Fibroblast of lung (primary cell): ENCODE measurements around the gene DNMBP.

ENCODE experiments used
- CTCF ChIP-seq, 2 donors: IDR thresholded peaks in 1 of 2; conservative IDR thresholded peaks in 1 of 2; 1 replicate in 1 of 2; 2 replicates in 1 of 2; pipeline ENCODE4 v1.5.1; 2011 to 2012; ENCODE audit warnings: low read length in 2 of 2, control low read depth in 1 of 2, inconsistent platforms in 1 of 2, low read depth in 1 of 2, mild to moderate bottlenecking in 1 of 2
- EZH2 ChIP-seq: IDR thresholded peaks from 2 replicates; pipeline ENCODE4 v1.5.1; 2012; ENCODE audit warnings: low read length, control low read depth, mild to moderate bottlenecking; ENCODE audit errors: missing control alignments

- TF ChIP-seq CTCF (conservative IDR thresholded peaks at IDR 0.05 in 1 of 2, IDR thresholded peaks at IDR 0.05 in 1 of 2; ENCODE audit: low read depth in 1 of 2, low read length in 2 of 2) (no peak), EZH2 (no peak)
These were observed 181.3 kb downstream of the DNMBP start for GRCh38 chr10:99828464-99828863.
